SK-N-MC (cell line): ENCODE data around the gene OR14A16.

Source experiments
- EZH2 ChIP-seq: fragments of 200-600 bp; sonication (generic); IDR thresholded peaks from one replicate; pipeline ENCODE4 v1.6.1; 2017; ENCODE audit warnings: antibody characterized with exemption
- POLR2AphosphoS5 ChIP-seq: IDR thresholded peaks from 2 replicates; pipeline ENCODE4 v1.6.1; 2012; ENCODE audit warnings: mild to moderate bottlenecking, low read depth, low read length, borderline replicate concordance

DNA sequence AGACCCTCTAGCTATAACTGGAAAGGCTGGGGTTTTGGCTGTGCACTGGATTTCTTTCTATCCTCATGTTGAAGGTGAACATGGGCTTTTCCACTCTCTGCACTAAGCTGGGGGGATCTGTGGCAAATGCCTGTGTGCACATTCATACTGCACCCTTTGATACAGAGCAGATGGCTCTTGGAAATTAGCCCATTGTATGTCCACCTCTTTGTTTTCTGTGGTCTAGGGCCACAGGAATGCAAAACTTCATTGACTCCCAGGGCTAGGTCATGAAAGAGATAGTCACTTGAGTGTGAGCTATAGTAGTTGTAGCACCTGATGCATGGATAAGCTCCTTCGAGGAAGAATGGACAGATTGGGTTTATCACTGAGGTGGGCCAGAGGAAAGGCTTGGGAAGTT lies 5.7 kb upstream of the OR14A16 start:
- TF ChIP-seq EZH2 = no peak
- no peak for TF ChIP-seq POLR2AphosphoS5
